WI38 (cell line): ENCODE results near the gene S1PR4.

Experiments used
- H3K4me3 ChIP-seq: 2 replicates; pipeline ENCODE4 v1.5.1; 2011; ENCODE audit warnings: low read depth, mild to moderate bottlenecking, control low read depth, low read length
- TF ChIP-seq, protein P1 (sequence below): IDR thresholded peaks from 2 replicates; pipeline ENCODE4 v1.5.1; 2012; ENCODE audit warnings: low read depth, mild to moderate bottlenecking, control low read depth, low read length

Gene S1PR4

DNA sequence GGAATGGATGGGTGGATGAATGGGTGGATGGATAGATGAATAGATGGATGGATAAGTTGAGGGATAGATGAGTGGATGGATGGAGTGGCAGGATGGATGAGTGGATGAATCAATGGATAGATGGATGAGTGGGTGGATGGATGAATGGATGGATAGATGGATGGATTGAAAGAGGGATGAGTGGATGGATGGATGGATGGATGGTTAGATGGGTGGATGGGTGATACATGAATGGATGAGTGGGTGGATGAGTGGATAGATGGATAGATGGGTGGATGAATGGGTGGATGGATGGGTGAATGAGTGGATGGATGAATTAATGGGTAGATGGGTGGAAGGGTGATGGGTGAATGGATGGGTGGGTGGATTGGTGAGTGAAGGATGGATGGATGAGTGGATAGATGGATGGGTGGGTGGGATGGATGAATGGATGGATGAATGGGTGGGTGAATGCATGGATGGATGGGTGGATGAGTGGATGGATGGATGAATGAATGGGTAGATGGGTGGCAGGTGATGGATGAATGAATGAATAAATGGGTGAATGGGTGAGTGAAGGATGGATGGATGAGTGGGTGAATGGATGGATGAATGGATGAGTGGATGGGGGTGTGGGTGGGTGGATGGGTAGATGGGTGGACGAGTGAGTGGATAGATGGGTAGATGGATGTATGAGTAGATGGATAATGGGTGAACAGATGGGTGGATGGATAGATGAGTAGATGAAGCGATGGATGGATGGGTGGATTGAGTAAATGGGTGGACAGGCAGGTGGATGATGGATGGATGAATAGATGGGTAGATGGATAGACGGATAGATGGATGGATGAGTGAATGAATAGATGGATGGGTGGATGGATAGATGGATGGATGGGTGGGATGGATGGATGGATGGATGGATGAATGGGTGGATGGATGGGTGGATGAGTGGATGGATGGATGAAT, 25.0 kb upstream of the S1PR4 start:
- TF ChIP-seq, protein P1, sequence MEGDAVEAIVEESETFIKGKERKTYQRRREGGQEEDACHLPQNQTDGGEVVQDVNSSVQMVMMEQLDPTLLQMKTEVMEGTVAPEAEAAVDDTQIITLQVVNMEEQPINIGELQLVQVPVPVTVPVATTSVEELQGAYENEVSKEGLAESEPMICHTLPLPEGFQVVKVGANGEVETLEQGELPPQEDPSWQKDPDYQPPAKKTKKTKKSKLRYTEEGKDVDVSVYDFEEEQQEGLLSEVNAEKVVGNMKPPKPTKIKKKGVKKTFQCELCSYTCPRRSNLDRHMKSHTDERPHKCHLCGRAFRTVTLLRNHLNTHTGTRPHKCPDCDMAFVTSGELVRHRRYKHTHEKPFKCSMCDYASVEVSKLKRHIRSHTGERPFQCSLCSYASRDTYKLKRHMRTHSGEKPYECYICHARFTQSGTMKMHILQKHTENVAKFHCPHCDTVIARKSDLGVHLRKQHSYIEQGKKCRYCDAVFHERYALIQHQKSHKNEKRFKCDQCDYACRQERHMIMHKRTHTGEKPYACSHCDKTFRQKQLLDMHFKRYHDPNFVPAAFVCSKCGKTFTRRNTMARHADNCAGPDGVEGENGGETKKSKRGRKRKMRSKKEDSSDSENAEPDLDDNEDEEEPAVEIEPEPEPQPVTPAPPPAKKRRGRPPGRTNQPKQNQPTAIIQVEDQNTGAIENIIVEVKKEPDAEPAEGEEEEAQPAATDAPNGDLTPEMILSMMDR: no peak
- no peak overlapping the region for H3K4me3 ChIP-seq

- H3K4me3 ChIP-seq: peak overlapping the region; percentile 36
Measured at GRCh38 chr19:3154447-3154846, 24.1 kb upstream of the S1PR4 start.

DNA sequence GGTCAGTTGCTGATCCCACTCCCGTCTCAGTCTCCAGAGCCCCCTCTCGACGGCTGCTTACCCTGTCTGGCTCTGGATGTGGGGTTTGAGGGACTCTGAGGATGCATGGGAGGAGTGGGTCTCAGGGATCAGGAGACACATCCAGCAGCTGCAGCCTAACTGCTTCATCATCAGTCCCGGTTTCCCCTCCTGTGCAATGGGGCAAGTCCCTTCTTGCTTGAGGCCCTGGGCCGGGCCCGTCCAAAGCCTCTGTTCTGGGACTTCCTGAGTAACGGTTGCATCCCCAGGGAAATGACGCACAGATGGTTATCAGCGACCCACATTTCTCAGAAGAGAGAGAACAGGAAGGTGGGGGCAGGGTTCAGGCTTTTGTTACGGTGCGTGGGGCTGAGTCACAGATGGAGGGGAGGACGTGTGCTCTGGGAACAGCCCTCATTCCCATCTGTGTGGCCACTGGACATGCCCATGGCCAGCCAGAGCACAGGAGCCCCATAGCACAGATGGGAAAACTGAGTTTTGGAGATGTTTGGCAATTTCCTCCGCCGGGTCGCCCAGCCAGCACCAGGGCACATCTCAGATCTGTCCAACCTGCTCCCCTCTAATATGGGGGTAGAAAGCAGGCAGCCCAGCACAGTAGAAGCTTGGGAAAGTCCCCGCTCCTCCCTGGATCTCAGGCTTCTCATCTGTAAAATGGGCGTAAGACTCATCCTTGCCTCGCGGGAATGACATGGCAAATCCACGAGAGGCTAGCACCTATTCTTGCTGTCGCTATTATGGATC, 23.4 kb upstream of the S1PR4 start:
- TF ChIP-seq, protein P1: no peak
- peak overlapping the region; percentile 36 for H3K4me3 ChIP-seq

GRCh38 chr19:3157096-3157845, 21.3 kb upstream of the S1PR4 start:
- no peak overlapping the region for H3K4me3 ChIP-seq
- TF ChIP-seq, protein P1: no peak

- no peak overlapping the region for H3K4me3 ChIP-seq
- TF ChIP-seq, protein P1: no peak
Measured at GRCh38 chr19:3159565-3159964, 19.0 kb upstream of the S1PR4 start.

DNA sequence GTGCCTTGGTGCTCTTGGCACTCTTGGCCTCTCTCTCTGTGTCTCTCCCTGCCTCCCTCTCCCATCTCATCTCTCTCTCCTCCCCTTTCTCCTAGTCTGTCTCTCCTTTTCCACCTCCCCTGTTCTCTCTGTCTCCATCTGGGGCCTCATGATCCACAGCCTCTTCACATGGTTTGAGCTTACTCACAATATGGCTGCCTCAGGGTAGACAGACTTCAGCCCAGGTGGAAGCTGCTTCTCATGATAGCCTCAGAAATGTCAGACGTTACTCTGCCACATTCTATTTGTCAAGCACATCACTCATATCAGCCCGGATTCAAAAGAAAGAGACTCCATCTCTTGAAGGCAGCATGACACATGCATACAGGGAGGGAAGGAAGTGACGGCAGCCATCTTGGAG, 18.4 kb upstream of the S1PR4 start:
- no peak overlapping the region for H3K4me3 ChIP-seq
- TF ChIP-seq, protein P1: no peak

GRCh38 chr19:3161453-3161852, 17.1 kb upstream of the S1PR4 start:
- no peak overlapping the region for H3K4me3 ChIP-seq
- TF ChIP-seq, protein P1: no peak
